ES-I3 (cell line): ENCODE measurements around the gene SEPTIN8.

ENCODE experiments used
- H3K36me3 ChIP-seq: 2 replicates; pipeline ENCODE4 v1.6.1; 2013; ENCODE audit warnings: mild to moderate bottlenecking, low read length, control low read depth, moderate library complexity; ENCODE audit not compliant: insufficient read depth
- H3K4me1 ChIP-seq: 2 replicates; pipeline ENCODE4 v1.6.1; 2013; ENCODE audit warnings: mild to moderate bottlenecking, control low read depth, low read length; ENCODE audit not compliant: insufficient read depth
- H3K9ac ChIP-seq: 2 replicates; pipeline ENCODE4 v1.6.1; 2013; ENCODE audit warnings: low read depth, mild to moderate bottlenecking, low read length, moderate library complexity
- H3K9me3 ChIP-seq: 2 replicates; pipeline ENCODE4 v1.6.1; 2013; ENCODE audit warnings: mild to moderate bottlenecking, low read length, moderate library complexity; ENCODE audit not compliant: control insufficient read depth, insufficient read depth

The SEPTIN8 gene

DNA sequence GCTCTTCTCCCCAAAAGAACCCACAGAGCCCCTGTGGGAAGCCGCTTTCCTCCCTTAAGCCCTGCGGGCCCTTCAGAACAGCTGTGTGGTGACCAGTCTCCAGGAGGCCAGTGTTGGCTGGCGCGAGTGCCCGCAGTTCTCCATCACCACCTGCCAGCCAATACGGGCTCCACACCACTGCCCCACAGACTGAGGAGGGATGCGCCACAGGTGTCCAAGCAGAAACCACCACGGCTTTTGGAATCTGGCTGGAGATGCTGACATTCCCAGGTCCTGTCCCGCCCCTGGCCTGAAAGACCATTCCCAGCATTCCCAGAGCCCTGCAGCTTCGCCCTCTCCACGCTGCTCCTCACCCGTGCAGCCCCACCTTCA lies 17.0 kb downstream of the SEPTIN8 start:
- no peaks in the 10 kb centered on the region for H3K4me1 ChIP-seq
- no peaks in the 10 kb centered on the region for H3K9me3 ChIP-seq
- no peak overlapping the region for H3K9ac ChIP-seq
- no peaks in the 10 kb centered on the region for H3K36me3 ChIP-seq

DNA sequence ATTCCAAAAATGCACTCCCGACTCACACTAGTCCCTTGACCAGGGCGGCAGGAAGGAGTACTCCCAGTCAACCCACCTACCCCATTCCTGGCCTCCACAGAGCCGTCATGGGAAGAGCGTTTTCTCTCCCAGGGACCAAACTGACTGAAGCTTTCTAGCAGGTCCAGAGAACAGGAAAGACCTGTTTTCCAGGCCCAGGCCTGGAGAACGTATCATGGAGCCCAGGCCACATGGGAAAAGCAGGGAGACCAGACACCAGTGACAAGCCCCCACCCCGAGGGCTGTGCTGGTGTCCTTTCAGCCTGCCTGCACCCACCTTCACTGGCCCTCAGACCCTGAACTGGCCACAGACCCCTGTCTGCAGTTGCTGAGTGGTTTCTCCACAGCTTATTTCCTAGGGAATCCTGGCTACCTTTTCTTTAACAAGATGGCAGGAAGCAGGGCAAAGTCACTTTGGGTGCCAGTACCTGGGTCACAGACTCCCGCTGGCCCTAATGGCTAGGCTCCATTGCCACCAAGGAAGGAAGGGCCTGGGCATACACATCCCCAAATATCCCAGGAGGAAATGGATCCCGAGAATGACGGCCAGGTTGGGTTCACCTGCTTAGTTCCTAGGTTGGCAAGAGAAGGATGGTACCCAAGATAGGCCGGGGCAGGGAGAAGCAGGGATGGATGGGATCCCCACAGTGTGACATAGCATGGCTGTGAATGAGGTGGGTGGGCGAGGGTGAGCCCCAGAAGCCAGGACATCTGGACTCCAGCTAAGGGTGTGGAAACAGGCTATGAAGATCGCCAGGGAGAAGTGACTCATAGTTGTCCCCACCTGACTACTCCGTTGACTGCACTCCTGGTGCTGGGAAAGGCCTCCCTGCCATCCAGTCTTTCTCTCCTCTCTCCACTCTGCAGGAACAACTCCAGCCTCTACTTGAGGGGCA lies 17.7 kb downstream of the SEPTIN8 start:
- H3K36me3 ChIP-seq: no peaks in the 10 kb centered on the region
- H3K9me3 ChIP-seq: no peaks in the 10 kb centered on the region
- H3K4me1 ChIP-seq: no peaks in the 10 kb centered on the region
- H3K9ac ChIP-seq: no peak overlapping the region

DNA sequence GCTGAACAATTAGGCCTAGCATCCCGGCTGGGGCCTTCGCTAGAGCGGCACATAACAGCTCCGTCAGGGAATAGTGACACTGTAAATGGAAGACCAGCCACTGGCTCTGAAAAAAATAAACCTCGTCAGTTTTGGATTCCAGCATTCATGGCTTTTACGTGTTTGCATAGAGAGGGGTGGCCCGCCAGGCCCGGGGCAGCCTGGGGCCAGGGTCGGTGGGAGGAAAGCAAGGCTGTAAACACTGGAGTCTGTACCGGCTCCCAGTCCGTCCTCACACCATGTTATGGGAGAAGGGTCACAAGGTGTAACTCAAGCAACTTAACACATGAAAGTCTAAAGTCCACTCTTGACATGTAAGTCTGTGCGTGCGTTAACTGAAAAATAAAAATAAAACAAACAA lies 18.6 kb downstream of the SEPTIN8 start:
- Histone ChIP-seq H3K9me3 (no peaks in the 10 kb centered on the region), H3K36me3 (no peaks in the 10 kb centered on the region), H3K9ac (no peak overlapping the region), H3K4me1 (no peaks in the 10 kb centered on the region)

DNA sequence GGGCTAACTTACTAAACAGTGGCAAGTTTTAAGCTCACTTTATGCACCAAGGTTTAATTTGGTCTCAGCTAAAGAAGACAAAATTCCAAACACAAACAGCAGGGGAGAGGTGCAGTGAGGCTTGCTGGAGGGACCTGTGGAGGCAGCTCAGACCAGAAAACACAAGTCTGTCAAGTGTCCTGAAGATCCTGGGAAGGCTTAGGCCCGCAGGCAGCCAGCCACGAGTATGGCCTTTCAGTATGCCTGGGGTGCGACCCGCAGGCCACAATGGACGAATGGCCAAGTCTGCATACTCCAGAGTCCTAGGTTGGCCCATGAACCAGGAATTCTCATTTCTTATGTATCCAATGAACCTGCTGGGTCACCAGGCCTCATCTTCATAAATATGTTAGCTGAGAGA lies 20.5 kb downstream of the SEPTIN8 start:
- Histone ChIP-seq H3K9me3 (no peaks in the 10 kb centered on the region), H3K36me3 (no peaks in the 10 kb centered on the region), H3K4me1 (no peaks in the 10 kb centered on the region), H3K9ac (no peak overlapping the region)

DNA sequence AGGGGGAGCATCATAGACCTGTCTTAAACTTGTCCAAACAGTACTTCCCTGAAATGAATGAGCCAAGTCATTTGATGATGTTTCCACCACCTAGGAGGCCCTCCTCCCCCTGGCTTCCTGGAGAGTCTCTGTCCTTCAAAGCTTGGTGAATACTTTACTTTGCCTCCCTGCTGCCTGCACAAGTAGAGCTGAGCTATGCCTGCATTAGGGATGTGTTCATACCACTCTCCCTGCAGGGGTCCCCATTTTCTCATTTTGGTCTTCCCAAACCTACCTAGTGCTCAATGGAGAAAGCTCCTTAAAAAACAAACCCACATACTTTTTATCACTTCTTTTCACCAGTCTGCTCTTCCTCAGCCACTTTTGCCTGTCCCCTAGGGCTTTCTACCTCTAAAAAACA lies 22.1 kb downstream of the SEPTIN8 start:
- Histone ChIP-seq H3K9me3 (no peaks in the 10 kb centered on the region), H3K4me1 (no peaks in the 10 kb centered on the region), H3K36me3 (no peaks in the 10 kb centered on the region), H3K9ac (no peak overlapping the region)

DNA sequence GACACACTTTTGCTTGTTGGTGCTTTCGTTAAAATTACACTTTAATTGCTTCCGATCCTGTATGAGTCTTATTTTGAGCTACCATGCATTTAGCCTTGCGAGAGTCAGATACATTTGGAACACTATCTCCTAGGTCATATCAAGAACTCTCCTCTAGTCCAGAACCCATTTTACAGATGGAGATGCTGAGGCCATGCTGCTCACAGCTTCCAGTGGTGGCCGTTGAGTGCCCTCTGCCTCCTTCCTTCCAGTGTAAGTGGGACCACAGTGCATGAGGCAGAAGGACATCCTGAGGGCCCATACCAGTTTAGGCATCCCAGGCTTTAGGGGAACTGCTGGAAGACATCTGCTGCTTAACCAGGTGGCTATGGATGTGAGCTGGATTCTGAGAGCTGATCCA lies 22.9 kb downstream of the SEPTIN8 start:
- H3K9ac ChIP-seq: no peak overlapping the region
- H3K36me3 ChIP-seq: no peaks in the 10 kb centered on the region

DNA sequence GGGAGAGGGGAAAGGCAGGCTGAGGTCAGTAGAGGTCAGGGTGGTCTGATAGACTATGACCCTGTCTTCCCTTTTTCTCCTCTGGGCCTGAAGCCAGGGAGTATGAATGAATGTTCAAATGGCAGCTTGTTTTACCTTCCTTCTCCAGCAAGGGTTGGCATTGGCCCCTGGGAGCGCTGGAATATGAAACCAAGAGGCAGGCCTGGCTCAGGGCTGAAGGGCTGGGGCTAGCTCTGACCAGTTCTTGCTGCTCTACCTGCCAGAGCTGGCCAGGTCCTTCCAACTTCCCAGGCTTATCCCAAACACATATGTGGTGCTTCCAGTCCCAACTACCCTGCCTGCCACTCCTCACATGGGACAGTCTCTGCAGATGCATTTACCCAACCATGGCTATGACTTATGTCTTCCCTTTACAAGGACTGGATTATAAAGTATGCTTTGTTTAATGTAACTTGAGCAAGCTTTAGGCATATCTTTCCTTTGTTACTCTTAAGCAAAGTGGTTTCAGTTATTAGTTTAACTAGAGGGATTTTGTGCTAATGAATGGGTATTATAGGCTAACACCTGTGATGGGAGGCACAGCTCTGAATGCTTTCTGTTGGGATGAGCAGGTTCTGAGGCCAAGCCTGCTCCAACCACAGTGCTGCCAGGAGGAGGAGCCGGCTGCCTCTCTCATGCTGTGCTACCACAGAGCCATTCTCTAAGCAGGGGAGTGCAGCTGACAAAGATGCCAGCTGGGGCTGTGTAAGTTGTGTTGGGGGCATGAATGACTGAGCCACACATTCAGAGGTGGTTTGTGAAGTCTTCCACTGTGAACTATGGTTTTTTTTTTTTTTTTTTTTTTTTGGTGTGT lies 23.7 kb downstream of the SEPTIN8 start:
- Histone ChIP-seq H3K9me3 (no peaks in the 10 kb centered on the region), H3K36me3 (no peaks in the 10 kb centered on the region), H3K4me1 (no peaks in the 10 kb centered on the region), H3K9ac (no peak overlapping the region)

More for the DNA sequence above, 22.9 kb downstream of the SEPTIN8 start:
- no peaks in the 10 kb centered on the region for H3K9me3 ChIP-seq
- H3K4me1 ChIP-seq: no peaks in the 10 kb centered on the region

DNA sequence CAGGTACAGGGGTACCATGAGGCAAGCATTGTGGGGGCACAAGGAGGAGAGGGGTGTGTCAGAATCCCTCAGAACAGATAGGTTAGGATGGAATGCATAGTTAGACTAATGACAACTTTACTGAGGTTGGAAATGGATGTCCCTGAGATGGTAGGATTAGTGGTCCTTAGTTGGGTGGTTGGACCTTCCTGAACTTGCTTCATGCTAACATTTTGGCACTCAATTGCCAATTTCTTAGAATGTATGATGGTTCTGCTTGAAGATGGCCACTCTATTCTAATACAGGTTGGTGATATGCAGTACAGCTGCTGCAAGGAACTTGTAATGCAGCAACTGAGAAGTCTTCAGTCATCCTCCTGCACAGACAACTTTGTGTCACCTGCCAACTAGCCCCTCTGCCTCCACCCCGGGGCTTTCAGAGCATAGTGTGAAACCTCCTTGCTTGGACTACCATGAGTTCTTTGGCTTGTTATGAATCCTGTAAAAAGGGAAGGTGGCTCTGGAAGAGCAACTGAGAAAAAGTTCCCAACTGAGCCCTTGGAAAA lies 24.4 kb downstream of the SEPTIN8 start:
- Histone ChIP-seq H3K4me1 (no peaks in the 10 kb centered on the region), H3K36me3 (no peaks in the 10 kb centered on the region), H3K9ac (no peak overlapping the region), H3K9me3 (no peaks in the 10 kb centered on the region)

DNA sequence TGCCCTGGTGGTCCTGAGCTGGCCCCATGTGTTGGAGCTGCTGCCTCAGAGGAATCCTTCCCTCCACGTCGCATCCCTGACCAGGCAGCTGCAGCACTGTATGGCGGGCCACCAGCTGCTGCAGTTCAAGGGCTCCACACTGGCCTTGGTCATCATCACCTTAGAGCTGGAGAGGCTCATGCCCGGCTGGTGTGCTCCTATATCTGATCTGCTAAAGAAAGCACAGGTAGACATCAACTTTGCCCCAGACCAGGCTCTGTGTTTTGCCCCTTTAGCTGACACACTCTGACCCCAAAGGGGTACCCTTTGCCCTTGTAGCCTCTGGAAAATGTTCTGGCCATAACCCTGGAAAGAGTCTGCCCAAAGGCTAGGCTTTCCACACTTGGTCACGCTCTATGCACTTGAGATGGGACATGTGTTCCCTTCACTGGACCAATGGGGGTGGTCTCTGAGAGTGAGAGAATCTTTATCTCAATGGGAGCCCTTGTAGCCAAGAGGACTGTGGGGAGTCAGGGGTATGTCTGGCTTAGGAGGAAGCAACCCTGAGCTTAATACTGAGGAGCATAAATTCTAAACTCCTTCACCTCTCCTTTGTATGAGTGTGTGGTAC lies 25.0 kb downstream of the SEPTIN8 start:
- H3K9ac ChIP-seq: no peak overlapping the region
- no peaks in the 10 kb centered on the region for H3K4me1 ChIP-seq
- H3K36me3 ChIP-seq: no peaks in the 10 kb centered on the region
- H3K9me3 ChIP-seq: no peaks in the 10 kb centered on the region

DNA sequence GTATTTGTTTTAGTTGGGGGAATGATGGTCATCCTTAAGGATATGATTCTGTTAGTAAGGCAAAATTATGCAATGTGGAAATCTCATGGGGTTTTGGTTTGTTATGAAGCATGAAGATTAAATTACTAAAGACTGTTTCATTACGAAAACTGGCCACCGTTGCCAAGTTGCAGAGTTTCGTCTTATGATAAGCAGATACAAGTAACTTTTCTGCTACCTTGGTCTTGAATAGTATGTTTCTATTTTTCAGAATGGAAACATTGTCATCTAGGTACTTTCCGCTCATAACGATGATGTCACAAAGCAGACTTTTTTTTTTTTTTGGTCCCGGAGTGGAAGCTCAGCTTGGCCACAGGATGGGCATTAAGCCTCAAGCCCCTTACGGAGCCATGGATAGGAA lies 25.6 kb downstream of the SEPTIN8 start:
- Histone ChIP-seq H3K36me3 (no peaks in the 10 kb centered on the region), H3K9ac (no peak overlapping the region), H3K4me1 (no peaks in the 10 kb centered on the region), H3K9me3 (no peaks in the 10 kb centered on the region)

DNA sequence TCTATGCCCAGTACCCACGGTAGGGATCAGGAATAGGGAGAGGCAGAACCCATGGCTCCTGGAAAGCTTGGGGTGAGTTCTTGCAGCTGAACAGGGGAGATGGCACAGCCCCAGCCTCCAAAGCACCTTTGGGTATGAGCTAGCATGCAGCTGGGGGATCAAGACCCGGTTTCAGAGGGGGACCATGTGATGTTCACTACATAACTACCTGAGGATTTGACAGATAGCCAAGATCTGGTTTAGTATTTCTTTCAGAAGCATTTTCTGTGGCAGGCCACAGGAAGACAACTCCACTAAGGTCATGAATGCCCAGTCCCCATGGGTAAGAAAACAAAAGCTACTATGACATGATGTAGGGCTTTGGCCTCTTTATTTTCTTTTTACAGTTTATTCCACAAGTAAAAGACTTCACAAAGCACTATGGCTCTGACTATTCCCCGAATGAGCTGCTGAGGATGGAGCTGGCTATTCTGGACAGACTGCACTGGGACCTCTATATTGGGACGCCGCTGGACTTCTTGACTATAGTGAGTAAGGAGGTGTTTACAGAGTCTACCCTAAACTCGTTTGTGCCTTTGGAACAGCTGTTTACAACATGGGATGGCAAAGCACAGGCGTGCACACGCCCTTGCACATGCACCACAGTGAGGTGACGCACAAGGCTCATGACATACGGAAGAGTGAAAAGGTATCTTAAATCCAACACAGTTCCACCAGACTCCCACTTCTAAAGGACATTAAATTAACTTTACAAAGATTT lies 26.4 kb downstream of the SEPTIN8 start:
- H3K36me3 ChIP-seq: no peaks in the 10 kb centered on the region

DNA sequence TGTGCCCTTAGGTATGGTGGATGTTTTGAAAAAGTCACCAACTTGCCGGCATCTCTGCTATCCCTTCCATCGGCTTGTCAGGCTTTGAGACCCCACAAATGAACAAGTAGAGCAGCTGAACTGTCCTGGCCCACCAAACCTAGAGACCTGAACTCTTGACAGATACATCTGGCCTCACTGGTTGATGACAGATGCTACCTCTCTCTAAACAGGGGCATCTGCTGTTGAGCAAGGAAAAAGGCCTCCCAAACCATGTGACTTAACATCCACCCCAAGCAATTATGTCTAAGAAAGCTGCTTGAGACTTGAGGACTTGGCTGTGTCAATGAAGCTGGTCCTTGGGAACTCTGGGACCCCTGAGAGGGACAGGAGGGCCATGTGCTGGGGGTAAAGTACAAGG lies 27.5 kb downstream of the SEPTIN8 start:
- H3K4me1 ChIP-seq: no peaks in the 10 kb centered on the region
- H3K9ac ChIP-seq: no peak overlapping the region
- no peaks in the 10 kb centered on the region for H3K9me3 ChIP-seq
- no peaks in the 10 kb centered on the region for H3K36me3 ChIP-seq

More for the DNA sequence above, 26.4 kb downstream of the SEPTIN8 start:
- no peaks in the 10 kb centered on the region for H3K9me3 ChIP-seq
- H3K4me1 ChIP-seq: no peaks in the 10 kb centered on the region
- H3K9ac ChIP-seq: no peak overlapping the region

DNA sequence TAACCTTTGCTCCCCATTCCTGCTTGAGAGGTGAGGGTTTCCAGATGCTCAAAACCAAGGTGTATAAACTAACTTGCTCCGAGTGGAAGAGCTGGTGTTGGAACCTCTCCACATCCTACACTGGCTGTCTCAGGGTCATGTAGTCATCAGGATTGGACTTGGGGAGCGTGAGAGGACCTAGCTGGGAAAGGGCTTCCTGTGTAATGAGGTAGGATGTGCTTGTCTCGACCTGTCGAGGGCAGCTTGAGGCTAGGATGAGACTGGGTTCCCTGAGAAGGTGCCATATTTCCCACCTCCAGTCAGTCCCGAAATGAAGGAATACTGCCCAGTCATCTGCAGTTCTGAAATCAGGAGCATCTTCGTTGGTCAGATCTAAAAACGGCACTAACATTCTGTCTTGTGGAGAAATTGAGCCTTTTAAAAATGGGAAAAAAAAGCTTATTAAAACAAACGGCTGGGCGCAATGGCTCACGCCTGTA lies 28.5 kb downstream of the SEPTIN8 start:
- Histone ChIP-seq H3K36me3 (no peaks in the 10 kb centered on the region), H3K4me1 (no peaks in the 10 kb centered on the region), H3K9ac (no peak overlapping the region), H3K9me3 (no peaks in the 10 kb centered on the region)
